GM12878 (cell line): ENCODE data around the gene ANKRD62. TPM values are rescaled to one million over a fixed set of nuclear protein-coding genes. Genes with fewer than 3 reads are reported as not detected.

ENCODE experiments used
- ATAC-seq: fragments of 200-7000 bp; cut with Tn5 transposase; 3 replicates; pipeline ENCODE4 v1.9.1; 2020; ENCODE audit warnings: mild to moderate bottlenecking, moderate library complexity
- BruUV-seq: library from RNA; stranded (reverse); fragments of 400-500 nt; replicated peaks from 2 replicates; lab custom pipeline; 2021; lab: Mats Ljungman, UMichigan
- CTCF ChIA-PET: fragments of 300-600 bp; sonication (Branson Sonifier 250); formaldehyde crosslinking; extraction: SDS; loops from one replicate; lab custom pipeline; 2021; ENCODE audit warnings: inconsistent platforms; lab: Yijun Ruan, JAX
- POLR2A ChIA-PET: fragments of 350-600 bp; formaldehyde crosslinking; extraction: SDS; loops from one replicate; lab custom pipeline; 2021; ENCODE audit warnings: inconsistent platforms; lab: Charles Lee
- RAD21 ChIA-PET: fragments of 300-600 bp; sonication (Branson Sonifier 250); formaldehyde crosslinking; loops from one replicate; lab custom pipeline; 2023; ENCODE audit warnings: antibody characterized with exemption; ENCODE audit not compliant: unreplicated experiment; lab: Charles Lee
- SMC1A ChIA-PET: fragments of 300-600 bp; sonication (Branson Sonifier 250); formaldehyde crosslinking; loops from one replicate; lab custom pipeline; 2023; ENCODE audit not compliant: unreplicated experiment, uncharacterized antibody; lab: Charles Lee
- DNase-seq: peaks from one replicate; pipeline ENCODE4 v3.0.0-alpha.2; 2011; ENCODE audit warnings: low read depth, low spot score
- FAIRE-seq: peaks from 3 replicates; lab custom pipeline; 2011; peaks lifted over from hg19 to GRCh38; lab: Jason Lieb, UNC
- H2AFZ ChIP-seq: 2 replicates; pipeline ENCODE4 v1.6.0; 2011; ENCODE audit warnings: low read depth, low read length, control low read depth; ENCODE audit not compliant: control insufficient read depth
- H3K27ac ChIP-seq: 2 replicates; pipeline ENCODE4 v1.5.1; 2011; ENCODE audit warnings: control low read depth; ENCODE audit not compliant: control insufficient read depth, insufficient read depth
- H3K27me3 ChIP-seq, 2 experiments: replicated peaks in 1 of 2; 2 replicates each; pipeline versions ENCODE4 v1.6.0 to v1.6.1; 2011; ENCODE audit warnings: low read length in 1 of 2; ENCODE audit not compliant: control insufficient read depth in 2 of 2, insufficient read depth in 2 of 2
- H3K36me3 ChIP-seq, 2 experiments: 2 replicates each; pipeline ENCODE4 v1.5.1; 2011; ENCODE audit warnings: low read length in 1 of 2; ENCODE audit not compliant: control insufficient read depth in 2 of 2, insufficient read depth in 2 of 2
- H3K4me1 ChIP-seq: 2 replicates; pipeline ENCODE4 v1.6.1; 2011; ENCODE audit warnings: mild to moderate bottlenecking, low read length, moderate library complexity, mixed read lengths; ENCODE audit not compliant: control insufficient read depth, insufficient read depth
- H3K4me2 ChIP-seq: 2 replicates; pipeline ENCODE4 v1.6.0; 2011; ENCODE audit warnings: control low read depth; ENCODE audit not compliant: control insufficient read depth, insufficient read depth
- H3K4me3 ChIP-seq: fragments of 200-600 bp; sonication (generic); 2 replicates; pipeline ENCODE4 v1.5.1; 2016
- H3K79me2 ChIP-seq: 2 replicates; pipeline ENCODE4 v1.6.0; 2011; ENCODE audit warnings: low read length; ENCODE audit not compliant: control insufficient read depth, insufficient read depth
- H3K9ac ChIP-seq: 2 replicates; pipeline ENCODE4 v1.8.0; 2011; ENCODE audit warnings: low read length, control low read depth, mixed read lengths; ENCODE audit not compliant: control insufficient read depth, insufficient read depth
- H3K9me3 ChIP-seq: replicated peaks from 3 replicates; pipeline ENCODE4 v1.5.1; 2011; ENCODE audit warnings: mild to moderate bottlenecking, low read length; ENCODE audit not compliant: control insufficient read depth, insufficient read depth
- H4K20me1 ChIP-seq: 2 replicates; pipeline ENCODE4 v1.6.0; 2011; ENCODE audit not compliant: control insufficient read depth, insufficient read depth
- CREB1 ChIP-seq: IDR thresholded peaks from 2 replicates; pipeline ENCODE4 v1.6.1; 2012; ENCODE audit warnings: low read depth, mild to moderate bottlenecking, inconsistent platforms
- EED ChIP-seq: sonication (generic); IDR thresholded peaks from 2 replicates; pipeline ENCODE4 v1.6.1; 2016; ENCODE audit warnings: antibody characterized with exemption, low read depth
- HDAC2 ChIP-seq: fragments of 200-600 bp; sonication (generic); IDR thresholded peaks from 2 replicates; pipeline ENCODE4 v1.6.1; 2017
- HSF1 ChIP-seq: fragments of 150-350 bp; IDR thresholded peaks from 2 replicates; pipeline ENCODE4 v1.6.1; 2014; ENCODE audit warnings: mild to moderate bottlenecking, low read depth, low read length
- IRF3 ChIP-seq: fragments of 450-650 bp; IDR thresholded peaks from 2 replicates; pipeline ENCODE4 v1.6.1; 2014; ENCODE audit warnings: mild to moderate bottlenecking
- KAT2A ChIP-seq: conservative IDR thresholded peaks from 2 replicates; pipeline ENCODE4 v1.6.1; 2011; ENCODE audit warnings: low read depth, low read length; ENCODE audit not compliant: control insufficient read depth
- MAX ChIP-seq: IDR thresholded peaks from 2 replicates; pipeline ENCODE4 v1.6.1; 2012; ENCODE audit warnings: low read depth, low read length, improper control_type of control experiment
- NR2F1 ChIP-seq: fragments of 450-650 bp; conservative IDR thresholded peaks from 2 replicates; pipeline ENCODE4 v1.6.1; 2017; ENCODE audit warnings: mild to moderate bottlenecking
- RAD21 ChIP-seq: IDR thresholded peaks from 2 replicates; pipeline ENCODE4 v1.6.1; 2011; ENCODE audit warnings: mild to moderate bottlenecking, low read depth, low read length, moderate library complexity; ENCODE audit not compliant: insufficient read depth
- RB1 ChIP-seq: fragments of 450-650 bp; formaldehyde crosslinking; IDR thresholded peaks from 2 replicates; pipeline ENCODE4 v1.6.1; 2017; ENCODE audit warnings: mild to moderate bottlenecking, borderline replicate concordance
- RUNX3 ChIP-seq: IDR thresholded peaks from 2 replicates; pipeline ENCODE4 v1.6.1; 2012; ENCODE audit warnings: low read length, inconsistent platforms
- SIN3A ChIP-seq: IDR thresholded peaks from 2 replicates; pipeline ENCODE4 v1.6.1; 2012; ENCODE audit warnings: low read depth, low read length, improper control_type of control experiment
- SKIL ChIP-seq: fragments of 450-650 bp; IDR thresholded peaks from 2 replicates; pipeline ENCODE4 v1.6.1; 2017; ENCODE audit warnings: mild to moderate bottlenecking, low read depth, inconsistent platforms; ENCODE audit not compliant: poor library complexity, severe bottlenecking
- SMARCA5 ChIP-seq: fragments of 450-650 bp; IDR thresholded peaks from 2 replicates; pipeline ENCODE4 v1.6.1; 2017; ENCODE audit warnings: mild to moderate bottlenecking
- SUZ12 ChIP-seq: fragments of 200-600 bp; sonication (generic); IDR thresholded peaks from one replicate; pipeline ENCODE4 v1.6.1; 2018; ENCODE audit warnings: antibody characterized with exemption, mild to moderate bottlenecking; ENCODE audit not compliant: unreplicated experiment
- TBL1XR1 ChIP-seq: IDR thresholded peaks from 2 replicates; pipeline ENCODE4 v1.6.1; 2012; ENCODE audit warnings: low read depth, low read length, improper control_type of control experiment
- USF1 ChIP-seq: IDR thresholded peaks from 2 replicates; pipeline ENCODE4 v1.6.1; 2011; ENCODE audit warnings: borderline replicate concordance, low read depth, mild to moderate bottlenecking, moderate library complexity, mixed read lengths, low read length; ENCODE audit not compliant: insufficient read depth; ENCODE audit errors: extremely low read length
- WRNIP1 ChIP-seq: IDR thresholded peaks from 2 replicates; pipeline ENCODE4 v1.6.1; 2011; ENCODE audit warnings: low read depth, low read length, improper control_type of control experiment, borderline replicate concordance
- ZBED1 ChIP-seq: IDR thresholded peaks from 2 replicates; pipeline ENCODE4 v1.6.1; 2016; ENCODE audit warnings: borderline replicate concordance
- ZNF274 ChIP-seq: IDR thresholded peaks from one replicate; pipeline ENCODE4 v1.8.0; 2011; ENCODE audit not compliant: insufficient read length, insufficient read depth
- ZNF384 ChIP-seq: IDR thresholded peaks from 2 replicates; pipeline ENCODE4 v1.6.1; 2012; ENCODE audit warnings: low read depth, mild to moderate bottlenecking, low read length, improper control_type of control experiment, borderline replicate concordance
- WGBS: methylation state at CpG from one replicate; pipeline ENCODE4 v1.1.6; 2016; ENCODE audit warnings: low lambda C conversion rate; ENCODE audit not compliant: insufficient replicate concordance, insufficient coverage; ENCODE audit errors: missing lambda C conversion rate; 5-methylcytosine and 5-hydroxymethylcytosine counted together
- in situ Hi-C: fragments of 300-500 bp; cut with MboI; formaldehyde crosslinking; loops from 9 replicates; pipeline ENCODE4 v1.14.3; 2018; ENCODE audit warnings: mixed read lengths
- intact Hi-C: fragments of 100-400 bp; cut with micrococcal nuclease; formaldehyde crosslinking; loops from one replicate; pipeline ENCODE4 v1.14.2; 2022; ENCODE audit not compliant: unreplicated experiment
- polyA plus RNA-seq, 11 experiments: library from polyadenylated mRNA; depleted of rRNA in 4 of 11; unstranded in 6 of 11; stranded (reverse) in 5 of 11; fragments of >200 nt; fragmentation: Nextera tagmentation in 4 of 11; fragmentation: Illumina TruSeq in 1 of 11; extraction: Ambion mirVana in 4 of 11; extraction: Trizol in 1 of 11; gene quantifications; 1 replicate in 1 of 11; 2 replicates in 10 of 11; pipeline versions ENCODE4 v1.2.1 to v1.2.3, GENCODE V29; 2011 to 2016; ENCODE audit warnings: inconsistent platforms in 2 of 11, missing spikeins in 2 of 11, low read depth in 1 of 11
- total RNA-seq, 4 experiments: library from RNA; depleted of rRNA in 3 of 4; stranded (reverse); fragments of >200 nt in 3 of 4; fragmentation: Illumina TruSeq in 1 of 4; extraction: Trizol in 1 of 4; gene quantifications; 2 replicates each; pipeline versions ENCODE4 v1.2.1 to v1.2.3, GENCODE V29; 2013 to 2021

ANKRD62 gene
- total and polyA plus RNA-seq, 10 of the 15 experiments (the other 5 are each of a cell fraction or from before 2014, with no cell fraction given), result not detected

GRCh38 chr18:12098374-12098773, 4.7 kb downstream of the ANKRD62 start:
- Histone ChIP-seq H3K27ac (no peak overlapping the region), H3K79me2 (no peaks in the 10 kb centered on the region), H3K4me1 (peaks cover 4% of the 10 kb centered on the region; the same call in 1 of the 2 replicates), H3K9ac (no peak overlapping the region), H4K20me1 (no peaks in the 10 kb centered on the region), H3K4me3 (no peak overlapping the region), H3K36me3 (no peaks in the 10 kb centered on the region), H3K4me2 (no peak overlapping the region), H3K27me3 (peaks cover 0 to 3% of the 10 kb centered on the region in 2 experiments; a peak in 1 of 4 replicates), H3K9me3 (no peaks in the 10 kb centered on the region), H2AFZ (no peak overlapping the region)
- SMC1A ChIA-PET, result no interaction called here
- no TSS peak for BruUV-seq
- CTCF ChIA-PET, result interaction anchor here (1.5 kb wide), 1 partner anchor 138 kb away, joined by 4 read pairs; no protein-coding TSS in a partner anchor
- RAD21 ChIA-PET, result no interaction called here
- FAIRE-seq (no peak), DNase-seq (peak; percentile 26), ATAC-seq (peak; percentile 77)
- in situ Hi-C loops, result loop anchor here (10.0 kb wide), 1 partner anchor 136 kb away; no protein-coding TSS in a partner anchor
- intact Hi-C loops, result no loop called here
- whole genome bisulfite sequencing, result 2% methylated on average over 5 of the region's 5 CpGs
- POLR2A ChIA-PET, result no interaction called here
- TF ChIP-seq ZNF384 (no peak), ZBED1 (peak; percentile 29; the same call in 1 of the 2 replicates), KAT2A (no peak), SIN3A (no peak), WRNIP1 (no peak), NR2F1 (no peak), RUNX3 (no peak), RB1 (no peak), SKIL (no peak), SMARCA5 (no peak), HSF1 (no peak), USF1 (no peak), RAD21 (no peak), CREB1 (no peak), HDAC2 (no peak), MAX (no peak), EED (0 out of 2 replicates have a peak, but pooled peaks have one; percentile 17), IRF3 (no peak), ZNF274 (no peak), SUZ12 (no peak), TBL1XR1 (no peak)
